Measurements from ENCODE around the gene ACKR1. TPM values are rescaled to one million over a fixed set of nuclear protein-coding genes. Genes with fewer than 3 reads are reported as not detected.

ACKR1 gene
- total and polyA plus RNA-seq, 2 donors (not counting 3 experiments of a cell fraction or from before 2014, with no cell fraction given) = 0.15 to 1.3 TPM

- TF ChIP-seq POLR2AphosphoS5 (IDR thresholded peaks at IDR 0.05; ENCODE audit: insufficient read depth, low read depth, low read length) (no peak), POLR2A (IDR thresholded peaks at IDR 0.05; ENCODE audit: low read depth, low read length) (no peak), MYC (IDR thresholded peaks at IDR 0.05; ENCODE audit: low read depth, low read length) (no peak), MAX (IDR thresholded peaks at IDR 0.05; ENCODE audit: insufficient read depth, insufficient read length) (no peak), FOS (IDR thresholded peaks at IDR 0.05; ENCODE audit: borderline replicate concordance, insufficient read depth, low read length) (no peak), GATA2 (IDR thresholded peaks at IDR 0.05; ENCODE audit: insufficient read depth, insufficient read length, low read depth, low read length) (no peak), JUN (IDR thresholded peaks at IDR 0.05; ENCODE audit: borderline replicate concordance, insufficient read depth, insufficient read length, low read depth) (no peak), EZH2 (IDR thresholded peaks at IDR 0.05; ENCODE audit: borderline replicate concordance, low read depth, low read length, severe bottlenecking) (no peak), CTCF (IDR thresholded peaks at IDR 0.05; ENCODE audit: extremely low read depth in 1 of 2, insufficient read depth in 1 of 2, low read depth in 1 of 2, low read length in 2 of 2) (no peak)
- Histone ChIP-seq H3K27ac (ENCODE audit: insufficient read depth, low read depth, low read length) (no peak overlapping the region), H3K36me3 (ENCODE audit: control insufficient read depth in 2 of 2, extremely low read depth in 1 of 2, insufficient read depth in 2 of 2, low read length in 2 of 2) (no peaks in the 10 kb centered on the region), H2AFZ (ENCODE audit: low read depth, low read length) (no peak overlapping the region), H3K9ac (replicated peaks; ENCODE audit: extremely low read depth, insufficient read depth, low read length) (no peak overlapping the region), H3K27me3 (ENCODE audit: control insufficient read depth in 2 of 2, insufficient read depth in 2 of 2, low read length in 2 of 2) (peaks cover 0 to 2% of the 10 kb centered on the region in 2 experiments), H4K20me1 (replicated peaks; ENCODE audit: control insufficient read depth, extremely low read depth, insufficient read depth, low read length) (no peaks in the 10 kb centered on the region), H3K4me3 (replicated peaks in 1 of 3; ENCODE audit: insufficient read depth in 1 of 3, low read depth in 1 of 3, low read length in 3 of 3) (no peak overlapping the region), H3K4me2 (ENCODE audit: insufficient read depth, low read length) (no peak overlapping the region), H3K79me2 (ENCODE audit: control insufficient read depth, insufficient read depth, low read length) (no peaks in the 10 kb centered on the region), H3K4me1 (ENCODE audit: control insufficient read depth, extremely low read depth, insufficient read depth, low read length) (peaks cover 12% of the 10 kb centered on the region), H3K9me3 (replicated peaks; ENCODE audit: control insufficient read depth, insufficient read depth, low read length) (no peaks in the 10 kb centered on the region), H3K9me1 (replicated peaks; ENCODE audit: control insufficient read depth, extremely low read depth, insufficient read depth, low read length) (no peaks in the 10 kb centered on the region)
- ChIA-PET CTCF (interaction anchor here (0.8 to 1.8 kb wide), 6 partner anchors 10 to 591 kb away, joined by 3 to 22 read pairs (median 8); no protein-coding TSS in a partner anchor), POLR2A (no interaction called here)
- dilution Hi-C loops (cut with MboI; ENCODE audit: extremely low pct_ligation_motif_present, low sequenced_read_pairs) (no loop called here), intact Hi-C loops (cut with micrococcal nuclease) (no loop called here)
- BruUV-seq (replicated peaks) = no TSS peak
- FAIRE-seq (no peak), DNase-seq (ENCODE audit: low read depth, low spot score) (no peak)
Measured at GRCh38 chr1:159207774-159208173, 3.1 kb downstream of the ACKR1 start.

Data from endothelial cell of umbilical vein (primary cell).